ENCODE results near the gene CYP4B1.

DNA sequence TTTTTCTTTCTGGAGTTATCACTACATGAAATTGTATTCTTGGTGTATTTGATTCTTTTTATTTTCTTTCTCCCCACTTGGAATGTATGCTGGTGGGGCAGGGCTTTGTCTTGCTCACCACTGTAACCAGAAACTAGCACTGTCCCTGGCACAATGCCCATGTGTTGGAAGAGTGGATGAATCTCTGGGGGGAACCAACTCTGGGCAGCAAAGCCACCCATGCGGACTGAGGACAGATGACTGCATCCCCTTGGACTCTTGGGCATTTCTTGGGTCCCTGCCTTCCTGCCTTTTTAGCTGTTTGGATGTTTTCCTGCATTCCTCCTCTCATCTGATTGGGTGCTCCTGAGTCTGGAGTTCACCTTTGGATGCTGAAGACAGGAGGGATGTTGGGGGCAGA, 6.1 kb downstream of the CYP4B1 start:
- TF ChIP-seq CTCF (IDR thresholded peaks at IDR 0.05; ENCODE audit: low read depth, low read length) (no peak), EZH2phosphoT487 (IDR thresholded peaks at IDR 0.05; ENCODE audit: low read depth) (no peak)
